H1 (cell line): ENCODE data around the gene ENAH.

Source experiments
- HDAC2 ChIP-seq, 2 experiments: fragments of 300-600 bp in 1 of 2; sonication (generic) in 1 of 2; IDR thresholded peaks; 2 replicates each; pipeline ENCODE4 v1.6.1; 2011 to 2012; ENCODE audit warnings: low read depth in 2 of 2, low read length in 2 of 2, mild to moderate bottlenecking in 2 of 2, moderate library complexity in 2 of 2, borderline replicate concordance in 1 of 2, inconsistent platforms in 1 of 2
- KDM5A ChIP-seq: fragments of 200-600 bp; IDR thresholded peaks from 2 replicates; pipeline ENCODE4 v1.7.1; 2012; ENCODE audit warnings: mild to moderate bottlenecking, low read length, inconsistent platforms, mixed read lengths
- POLR2AphosphoS5 ChIP-seq: IDR thresholded peaks from 2 replicates; pipeline ENCODE4 v1.6.1; 2011; ENCODE audit warnings: low read depth, low read length
- RAD21 ChIP-seq, 2 experiments: IDR thresholded peaks in 1 of 2; conservative IDR thresholded peaks in 1 of 2; 2 replicates each; pipeline ENCODE4 v1.6.1; 2011; ENCODE audit warnings: low read depth in 2 of 2, low read length in 2 of 2, improper control_type of control experiment in 1 of 2, inconsistent platforms in 1 of 2, mild to moderate bottlenecking in 1 of 2, moderate library complexity in 1 of 2
- RBBP5 ChIP-seq: IDR thresholded peaks from 2 replicates; pipeline ENCODE4 v1.7.1; 2012; ENCODE audit warnings: low read depth, mild to moderate bottlenecking, inconsistent platforms, low read length, moderate library complexity, borderline replicate concordance
- SIN3A ChIP-seq, 2 experiments: IDR thresholded peaks in 1 of 2; conservative IDR thresholded peaks in 1 of 2; 2 replicates each; pipeline ENCODE4 v1.6.1; 2011 to 2012; ENCODE audit warnings: low read length in 2 of 2, improper control_type of control experiment in 1 of 2, low read depth in 1 of 2, mild to moderate bottlenecking in 1 of 2
- TAF1 ChIP-seq: IDR thresholded peaks from 2 replicates; pipeline ENCODE4 v1.6.1; 2011; ENCODE audit warnings: mild to moderate bottlenecking, low read depth, low read length
- YY1 ChIP-seq: IDR thresholded peaks from 2 replicates; pipeline ENCODE4 v1.6.1; 2011; ENCODE audit warnings: low read depth, mild to moderate bottlenecking, low read length
- TF ChIP-seq, protein P1 (sequence below), 3 experiments: IDR thresholded peaks; 1 replicate in 2 of 3; 2 replicates in 1 of 3; pipeline versions ENCODE4 v1.5.1 to v1.6.1; 2011; ENCODE audit warnings: low read length in 3 of 3, mild to moderate bottlenecking in 3 of 3, inconsistent platforms in 2 of 3, low read depth in 1 of 3, moderate library complexity in 1 of 3; ENCODE audit not compliant: insufficient read depth in 1 of 3; ENCODE audit errors: control extremely low read depth in 1 of 3

- TF ChIP-seq HDAC2 (IDR thresholded peaks at IDR 0.05; ENCODE audit: borderline replicate concordance in 1 of 2, low read depth in 2 of 2, low read length in 2 of 2) (no peak), YY1 (no peak), SIN3A (conservative IDR thresholded peaks at IDR 0.05 in 1 of 2, IDR thresholded peaks at IDR 0.05 in 1 of 2; ENCODE audit: low read depth in 1 of 2, low read length in 2 of 2) (no peak; a peak in 1 of 4 replicates), POLR2AphosphoS5 (no peak), KDM5A (no peak), TAF1 (no peak), RBBP5 (no peak), RAD21 (IDR thresholded peaks at IDR 0.05 in 1 of 2, conservative IDR thresholded peaks at IDR 0.05 in 1 of 2; ENCODE audit: low read depth in 2 of 2, low read length in 2 of 2) (no peak)
- TF ChIP-seq, protein P1, sequence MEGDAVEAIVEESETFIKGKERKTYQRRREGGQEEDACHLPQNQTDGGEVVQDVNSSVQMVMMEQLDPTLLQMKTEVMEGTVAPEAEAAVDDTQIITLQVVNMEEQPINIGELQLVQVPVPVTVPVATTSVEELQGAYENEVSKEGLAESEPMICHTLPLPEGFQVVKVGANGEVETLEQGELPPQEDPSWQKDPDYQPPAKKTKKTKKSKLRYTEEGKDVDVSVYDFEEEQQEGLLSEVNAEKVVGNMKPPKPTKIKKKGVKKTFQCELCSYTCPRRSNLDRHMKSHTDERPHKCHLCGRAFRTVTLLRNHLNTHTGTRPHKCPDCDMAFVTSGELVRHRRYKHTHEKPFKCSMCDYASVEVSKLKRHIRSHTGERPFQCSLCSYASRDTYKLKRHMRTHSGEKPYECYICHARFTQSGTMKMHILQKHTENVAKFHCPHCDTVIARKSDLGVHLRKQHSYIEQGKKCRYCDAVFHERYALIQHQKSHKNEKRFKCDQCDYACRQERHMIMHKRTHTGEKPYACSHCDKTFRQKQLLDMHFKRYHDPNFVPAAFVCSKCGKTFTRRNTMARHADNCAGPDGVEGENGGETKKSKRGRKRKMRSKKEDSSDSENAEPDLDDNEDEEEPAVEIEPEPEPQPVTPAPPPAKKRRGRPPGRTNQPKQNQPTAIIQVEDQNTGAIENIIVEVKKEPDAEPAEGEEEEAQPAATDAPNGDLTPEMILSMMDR (IDR thresholded peaks at IDR 0.05; ENCODE audit: control extremely low read depth in 1 of 3, insufficient read depth in 1 of 3, low read depth in 1 of 3, low read length in 3 of 3) = no peak
Measured at GRCh38 chr1:225464851-225465792, 187.8 kb downstream of the ENAH start.
